Trophoblast cell (in vitro differentiated cells and primary cell): ENCODE data around the gene TADA1. TPM values are rescaled to one million over a fixed set of nuclear protein-coding genes. Genes with fewer than 3 reads are reported as not detected.

Source experiments
- DNase-seq, 2 donors: peaks; one replicate each; pipeline ENCODE4 v3.0.0-alpha.2; 2016
- H2AFZ ChIP-seq: 2 replicates; pipeline ENCODE4 v1.6.1; 2013; ENCODE audit warnings: low read length, moderate library complexity, mild to moderate bottlenecking; ENCODE audit not compliant: insufficient read depth, poor library complexity
- H2AK5ac ChIP-seq: 2 replicates; pipeline ENCODE4 v1.6.1; 2013; ENCODE audit warnings: mild to moderate bottlenecking, low read length
- H2BK120ac ChIP-seq: 2 replicates; pipeline ENCODE4 v1.6.1; 2013; ENCODE audit warnings: low read length, mild to moderate bottlenecking, moderate library complexity; ENCODE audit not compliant: insufficient read depth, poor library complexity
- H2BK12ac ChIP-seq: 2 replicates; pipeline ENCODE4 v1.6.1; 2013; ENCODE audit warnings: mild to moderate bottlenecking, low read length, moderate library complexity
- H2BK5ac ChIP-seq: 2 replicates; pipeline ENCODE4 v1.6.1; 2013; ENCODE audit warnings: low read length, low read depth, moderate library complexity, mild to moderate bottlenecking; ENCODE audit not compliant: poor library complexity
- H3K14ac ChIP-seq: 2 replicates; pipeline ENCODE4 v1.6.1; 2013; ENCODE audit warnings: mild to moderate bottlenecking, low read length
- H3K18ac ChIP-seq: 2 replicates; pipeline ENCODE4 v1.6.1; 2013; ENCODE audit warnings: mild to moderate bottlenecking, low read length
- H3K23ac ChIP-seq: 2 replicates; pipeline ENCODE4 v1.6.1; 2013; ENCODE audit warnings: low read length
- H3K27ac ChIP-seq: 2 replicates; pipeline ENCODE4 v1.5.1; 2013; ENCODE audit warnings: low read depth, mild to moderate bottlenecking, inconsistent platforms, low read length, moderate library complexity
- H3K27me3 ChIP-seq: 2 replicates; pipeline ENCODE4 v1.6.1; 2013; ENCODE audit warnings: inconsistent platforms, mild to moderate bottlenecking, low read length, moderate library complexity; ENCODE audit not compliant: insufficient read depth
- H3K36me3 ChIP-seq, 2 experiments: 1 replicate in 1 of 2; 2 replicates in 1 of 2; pipeline ENCODE4 v1.6.1; 2013; ENCODE audit warnings: low read length in 2 of 2, mild to moderate bottlenecking in 2 of 2, moderate library complexity in 1 of 2; ENCODE audit not compliant: insufficient read depth in 2 of 2, control insufficient read depth in 1 of 2
- H3K4ac ChIP-seq: 2 replicates; pipeline ENCODE4 v1.6.1; 2013; ENCODE audit warnings: low read depth, mild to moderate bottlenecking, low read length, moderate library complexity
- H3K4me1 ChIP-seq, 2 experiments: 1 replicate in 1 of 2; 2 replicates in 1 of 2; pipeline ENCODE4 v1.6.1; 2013; ENCODE audit warnings: low read length in 2 of 2, mild to moderate bottlenecking in 2 of 2, moderate library complexity in 1 of 2; ENCODE audit not compliant: insufficient read depth in 2 of 2, control insufficient read depth in 1 of 2
- H3K4me2 ChIP-seq: 2 replicates; pipeline ENCODE4 v1.6.1; 2013; ENCODE audit warnings: inconsistent platforms, mild to moderate bottlenecking, low read length, moderate library complexity
- H3K4me3 ChIP-seq: 2 replicates; pipeline ENCODE4 v1.5.1; 2013; ENCODE audit warnings: mild to moderate bottlenecking, low read depth, low read length, inconsistent platforms
- H3K79me1 ChIP-seq: one replicate; pipeline ENCODE4 v1.6.1; 2013; ENCODE audit warnings: low read length
- H3K79me2 ChIP-seq: 2 replicates; pipeline ENCODE4 v1.6.1; 2013; ENCODE audit warnings: low read length, mild to moderate bottlenecking; ENCODE audit not compliant: control insufficient read depth, insufficient read depth, poor library complexity
- H3K9ac ChIP-seq: 2 replicates; pipeline ENCODE4 v1.6.1; 2013; ENCODE audit warnings: mild to moderate bottlenecking, low read length
- H3K9me3 ChIP-seq: 2 replicates; pipeline ENCODE4 v1.6.1; 2013; ENCODE audit warnings: low read depth, mild to moderate bottlenecking, control low read depth, inconsistent platforms, low read length; ENCODE audit not compliant: insufficient read depth
- H4K12ac ChIP-seq: 2 replicates; pipeline ENCODE4 v1.6.1; 2013; ENCODE audit warnings: low read depth, mild to moderate bottlenecking, low read length, moderate library complexity
- H4K8ac ChIP-seq: 2 replicates; pipeline ENCODE4 v1.6.1; 2013; ENCODE audit warnings: low read depth, mild to moderate bottlenecking, low read length, moderate library complexity
- H4K91ac ChIP-seq: one replicate; pipeline ENCODE4 v1.6.1; 2013; ENCODE audit warnings: low read depth, mild to moderate bottlenecking, low read length, moderate library complexity
- WGBS: extraction: QIAGEN DNeasy Blood & Tissue Kit; methylation state at CpG from one replicate; pipeline ENCODE4 v1.1.7; 2013; ENCODE audit warnings: missing lambda C conversion rate; ENCODE audit not compliant: insufficient read length, insufficient coverage; ENCODE audit errors: extremely low coverage; 5-methylcytosine and 5-hydroxymethylcytosine counted together
- polyA plus RNA-seq: library from polyadenylated mRNA; stranded (reverse); fragments of 200-250 nt; gene quantifications from 2 replicates; pipeline ENCODE4 v1.2.3, GENCODE V29; 2013

Gene TADA1, protein sequence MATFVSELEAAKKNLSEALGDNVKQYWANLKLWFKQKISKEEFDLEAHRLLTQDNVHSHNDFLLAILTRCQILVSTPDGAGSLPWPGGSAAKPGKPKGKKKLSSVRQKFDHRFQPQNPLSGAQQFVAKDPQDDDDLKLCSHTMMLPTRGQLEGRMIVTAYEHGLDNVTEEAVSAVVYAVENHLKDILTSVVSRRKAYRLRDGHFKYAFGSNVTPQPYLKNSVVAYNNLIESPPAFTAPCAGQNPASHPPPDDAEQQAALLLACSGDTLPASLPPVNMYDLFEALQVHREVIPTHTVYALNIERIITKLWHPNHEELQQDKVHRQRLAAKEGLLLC
- polyA plus RNA-seq, result 10.9 and 11.5 TPM in 2 replicates

DNA sequence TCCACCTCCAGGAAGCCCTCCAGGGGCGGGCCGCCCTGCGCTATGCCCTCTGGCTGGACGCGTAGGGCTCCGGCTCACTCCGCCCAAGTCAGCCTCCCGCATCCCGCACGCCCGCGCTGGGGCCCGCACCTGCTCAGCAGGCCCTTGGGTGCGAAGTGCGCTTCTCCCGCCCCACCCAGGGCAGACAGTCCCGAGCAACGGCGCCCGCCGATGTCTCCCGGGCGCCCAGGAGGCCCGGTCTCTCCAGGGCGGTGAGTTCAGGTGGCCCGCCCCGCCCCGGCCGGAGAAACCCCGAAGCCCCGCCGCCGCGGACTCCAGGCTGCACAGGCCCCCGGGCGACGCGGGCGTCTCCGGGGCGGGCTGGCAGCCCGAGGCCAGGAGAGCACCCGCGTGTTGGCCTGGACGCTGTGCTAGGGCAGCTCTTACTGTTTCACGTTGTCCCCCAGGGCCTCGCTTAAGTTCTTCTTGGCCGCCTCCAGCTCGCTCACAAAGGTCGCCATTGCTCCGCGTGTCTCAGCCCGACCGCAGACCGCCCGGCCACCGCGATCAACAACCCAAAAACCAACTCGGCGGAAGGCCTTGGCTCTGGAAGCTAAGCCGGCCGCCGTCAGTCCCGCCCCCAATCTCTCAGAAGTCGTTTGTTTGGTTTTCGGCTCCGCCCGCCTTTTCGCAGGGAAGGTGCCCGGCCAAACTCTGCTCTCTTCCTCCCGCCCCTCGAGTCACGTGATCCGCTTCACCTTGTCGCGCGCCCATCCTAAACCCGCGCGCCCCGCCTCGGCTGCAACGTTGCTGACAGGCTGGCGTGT is at the start of gene TADA1:
Gene TADA1, minus strand, starts transcription at position 531 of the 806 bp plus-strand sequence. Its CDS starts 31 bp downstream, at position 500.
- Histone ChIP-seq H4K12ac (peak within 1 kb of the TSS; percentile 76), H3K79me1 (peaks cover 9% of the 10 kb centered on the region), H3K36me3 (no peaks in the 10 kb centered on the region), H4K8ac (peak within 1 kb of the TSS; percentile 75), H3K27ac (peak within 1 kb of the TSS; percentile 93), H3K9ac (peak within 1 kb of the TSS; percentile 83), H3K4me2 (peak within 1 kb of the TSS; percentile 85), H3K4me3 (peak within 1 kb of the TSS; percentile 94), H3K14ac (peak within 1 kb of the TSS; percentile 85), H3K4ac (peak within 1 kb of the TSS; percentile 92), H3K79me2 (peaks cover 8% of the 10 kb centered on the region), H3K4me1 (peaks cover 2 to 3% of the 10 kb centered on the region in 2 experiments), H4K91ac (peak within 1 kb of the TSS; percentile 88), H3K9me3 (no peaks in the 10 kb centered on the region), H3K18ac (peak within 1 kb of the TSS; percentile 93), H2BK12ac (no peak within 1 kb of the TSS), H3K23ac (no peak within 1 kb of the TSS), H2BK5ac (peak within 1 kb of the TSS; percentile 45), H2AFZ (peak within 1 kb of the TSS; percentile 92), H3K27me3 (no peaks in the 10 kb centered on the region), H2BK120ac (peak within 1 kb of the TSS; percentile 80), H2AK5ac (no peak within 1 kb of the TSS)
- DNase-seq, result peak; percentile 97 to 99
- WGBS, result no CpG with 5 or more reads among the region's 84 CpGs

GRCh38 chr1:166924823-166925541 is 48.9 kb upstream of the TADA1 start:
- H3K79me2 ChIP-seq, result no peaks in the 10 kb centered on the region
- H3K18ac ChIP-seq, result no peak overlapping the region
- no peak overlapping the region for H3K14ac ChIP-seq

DNA sequence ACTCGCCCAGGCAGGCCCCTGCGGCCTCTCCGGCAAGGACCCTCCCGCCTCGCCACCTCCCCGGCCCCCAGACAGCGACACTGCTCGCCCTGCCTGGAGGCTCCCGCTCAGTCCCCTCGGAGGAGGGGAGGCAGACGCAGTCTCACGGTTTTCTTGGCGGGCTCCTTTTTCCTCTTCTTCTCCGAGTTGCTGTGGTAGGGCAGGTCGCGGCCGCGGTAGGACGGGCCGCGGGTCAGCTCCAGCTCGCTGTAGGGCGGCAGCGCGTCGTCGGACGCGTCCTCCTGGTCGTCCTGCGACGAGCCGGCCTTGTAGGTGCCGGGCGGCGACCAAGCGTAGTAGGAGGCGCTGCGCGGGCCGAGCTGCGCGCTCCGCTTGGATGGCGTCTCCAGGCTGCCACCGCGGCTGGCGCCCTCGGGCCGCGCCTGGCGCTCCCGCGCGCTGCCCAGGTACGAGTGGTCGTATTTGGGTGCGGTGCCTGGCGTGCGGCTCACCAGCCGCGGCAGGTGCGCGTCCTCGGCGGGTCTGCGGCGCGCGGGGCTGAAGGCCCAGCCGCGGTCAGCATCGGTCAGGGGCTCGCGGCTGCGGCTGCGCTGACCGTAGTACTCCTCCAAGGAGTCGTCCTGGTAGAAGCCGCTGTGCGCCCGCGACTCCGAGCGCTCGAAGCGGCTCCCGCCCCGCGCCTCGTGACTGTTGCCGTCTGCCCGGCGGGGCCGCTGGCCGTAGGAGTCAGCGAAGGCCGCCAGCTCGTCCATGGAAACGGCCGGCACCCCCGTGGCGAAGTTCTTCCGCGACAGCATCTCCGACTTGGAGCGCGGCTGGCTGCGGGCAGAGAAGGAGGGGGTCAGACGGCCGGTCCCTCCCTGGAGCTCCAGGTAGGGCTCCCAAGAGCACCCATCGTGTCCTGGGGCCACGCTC is 44.8 kb upstream of the TADA1 start:
- Histone ChIP-seq H2AK5ac (no peak overlapping the region), H3K9me3 (peaks cover 5% of the 10 kb centered on the region), H3K4me2 (peak overlapping the region; percentile 98), H3K4me1 (peaks cover 3 to 13% of the 10 kb centered on the region in 2 experiments), H3K27ac (no peak overlapping the region), H4K91ac (no peak overlapping the region), H3K79me2 (no peaks in the 10 kb centered on the region), H2BK5ac (no peak overlapping the region), H4K8ac (no peak overlapping the region), H3K18ac (no peak overlapping the region), H3K23ac (no peak overlapping the region), H3K27me3 (peaks cover 19% of the 10 kb centered on the region), H3K79me1 (no peaks in the 10 kb centered on the region), H3K14ac (no peak overlapping the region), H2BK120ac (no peak overlapping the region), H2BK12ac (no peak overlapping the region), H4K12ac (no peak overlapping the region), H3K4ac (no peak overlapping the region), H3K9ac (no peak overlapping the region), H2AFZ (peak overlapping the region; percentile 47), H3K4me3 (peak overlapping the region; percentile 72), H3K36me3 (no peaks in the 10 kb centered on the region)
- peak in 1 of 2 donors; percentile 20 for DNase-seq
- WGBS, result no CpG with 5 or more reads among the region's 113 CpGs

More at GRCh38 chr1:166924823-166925541, 48.9 kb upstream of the TADA1 start:
- H3K27ac ChIP-seq, result no peak overlapping the region
- H3K4me2 ChIP-seq, result peak overlapping the region; percentile 18
- H3K27me3 ChIP-seq, result peaks cover 16% of the 10 kb centered on the region
- H2AFZ ChIP-seq, result no peak overlapping the region
- H4K91ac ChIP-seq, result no peak overlapping the region
- no peak overlapping the region for H3K4me3 ChIP-seq
- H3K9me3 ChIP-seq, result peaks cover 5% of the 10 kb centered on the region
- no peak overlapping the region for H4K12ac ChIP-seq
- DNase-seq, result no peak
- H2BK5ac ChIP-seq, result no peak overlapping the region
- no peak overlapping the region for H2BK120ac ChIP-seq
- H2AK5ac ChIP-seq, result no peak overlapping the region
- no peak overlapping the region for H3K4ac ChIP-seq
- H3K36me3 ChIP-seq, result no peaks in the 10 kb centered on the region
- peaks cover 3 to 16% of the 10 kb centered on the region in 2 experiments for H3K4me1 ChIP-seq
- no peak overlapping the region for H3K23ac ChIP-seq
- WGBS, result no CpG with 5 or more reads among the region's 3 CpGs
- no peak overlapping the region for H2BK12ac ChIP-seq
- H3K9ac ChIP-seq, result no peak overlapping the region
- H3K79me1 ChIP-seq, result no peaks in the 10 kb centered on the region
- H4K8ac ChIP-seq, result no peak overlapping the region
